ENCODE measurements around the gene IFI44L.

GRCh38 chr1:78676347-78676982 is 56.2 kb downstream of the IFI44L start:
- TF ChIP-seq EZH2phosphoT487 (IDR thresholded peaks at IDR 0.05; ENCODE audit: insufficient read depth, low read depth) (no peak), EZH2 (IDR thresholded peaks at IDR 0.05; ENCODE audit: insufficient read depth, poor library complexity, severe bottlenecking) (no peak)
